Prostate gland (tissue), 2 donors: ENCODE data around the gene PBX3.

ENCODE experiments used
- POLR2AphosphoS5 ChIP-seq: sonication (generic); formaldehyde crosslinking; IDR thresholded peaks from one replicate; pipeline ENCODE4 v1.6.1; 2017; ENCODE audit warnings: antibody characterized with exemption
- TF ChIP-seq, protein P1 (sequence below), 4 experiments: fragments of 200-600 bp in 2 of 4; fragments of 450-650 bp in 2 of 4; sonication (generic) in 2 of 4; IDR thresholded peaks; 1 replicate in 3 of 4; 2 replicates in 1 of 4; pipeline ENCODE4 v1.5.1; 2016 to 2019; ENCODE audit warnings: antibody characterized with exemption in 4 of 4, mild to moderate bottlenecking in 2 of 4, moderate library complexity in 2 of 4

GRCh38 chr9:125885405-125886034 lies 138.3 kb downstream of the PBX3 start:
- TF ChIP-seq, protein P1, sequence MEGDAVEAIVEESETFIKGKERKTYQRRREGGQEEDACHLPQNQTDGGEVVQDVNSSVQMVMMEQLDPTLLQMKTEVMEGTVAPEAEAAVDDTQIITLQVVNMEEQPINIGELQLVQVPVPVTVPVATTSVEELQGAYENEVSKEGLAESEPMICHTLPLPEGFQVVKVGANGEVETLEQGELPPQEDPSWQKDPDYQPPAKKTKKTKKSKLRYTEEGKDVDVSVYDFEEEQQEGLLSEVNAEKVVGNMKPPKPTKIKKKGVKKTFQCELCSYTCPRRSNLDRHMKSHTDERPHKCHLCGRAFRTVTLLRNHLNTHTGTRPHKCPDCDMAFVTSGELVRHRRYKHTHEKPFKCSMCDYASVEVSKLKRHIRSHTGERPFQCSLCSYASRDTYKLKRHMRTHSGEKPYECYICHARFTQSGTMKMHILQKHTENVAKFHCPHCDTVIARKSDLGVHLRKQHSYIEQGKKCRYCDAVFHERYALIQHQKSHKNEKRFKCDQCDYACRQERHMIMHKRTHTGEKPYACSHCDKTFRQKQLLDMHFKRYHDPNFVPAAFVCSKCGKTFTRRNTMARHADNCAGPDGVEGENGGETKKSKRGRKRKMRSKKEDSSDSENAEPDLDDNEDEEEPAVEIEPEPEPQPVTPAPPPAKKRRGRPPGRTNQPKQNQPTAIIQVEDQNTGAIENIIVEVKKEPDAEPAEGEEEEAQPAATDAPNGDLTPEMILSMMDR (IDR thresholded peaks at IDR 0.05) = no peak
- no peak for TF ChIP-seq POLR2AphosphoS5
